Measurements from ENCODE around the gene CD1D.
"Not testable (repeated sequence)": the region's sequence is repeated elsewhere in the genome, so short reads cannot be mapped to it uniquely, and the experiment has no call there.

CD1D gene

GRCh38 chr1:158176399-158176798, 4.3 kb upstream of the CD1D start:
- DNase-seq: no peak

GRCh38 chr1:158176849-158177699, 3.6 kb upstream of the CD1D start:
- DNase-seq: not testable (repeated sequence)

- peak in 50 of 56 donors; percentile 11 to 83 (median 54) for DNase-seq
Observed at GRCh38 chr1:158177700-158178450, 2.8 kb upstream of the CD1D start.

- DNase-seq: no peak
Observed at GRCh38 chr1:158179301-158180041, 1.2 kb upstream of the CD1D start.

- DNase-seq: no peak
Observed at GRCh38 chr1:158181577-158181922, 855 bp downstream of the CD1D start.

GRCh38 chr1:158185770-158186169, 5.1 kb downstream of the CD1D start:
- no peak for DNase-seq

- DNase-seq: no peak
Observed at GRCh38 chr1:158186180-158186579, 5.5 kb downstream of the CD1D start.

GRCh38 chr1:158188611-158189010, 7.9 kb downstream of the CD1D start:
- no peak for DNase-seq

- DNase-seq: no peak
Observed at GRCh38 chr1:158189624-158190023, 8.9 kb downstream of the CD1D start.

- no peak for DNase-seq
Observed at GRCh38 chr1:158191299-158191698, 10.6 kb downstream of the CD1D start.

GRCh38 chr1:158196461-158196860, 15.8 kb downstream of the CD1D start:
- no peak for DNase-seq

GRCh38 chr1:158199849-158200248, 19.2 kb downstream of the CD1D start:
- DNase-seq: no peak

- no peak for DNase-seq
Observed at GRCh38 chr1:158200527-158200926, 19.8 kb downstream of the CD1D start.

- DNase-seq: peak in 7 of 56 donors; percentile 2 to 73 (median 15)
Observed at GRCh38 chr1:158203693-158204457, 23.2 kb downstream of the CD1D start.

- no peak for DNase-seq
Observed at GRCh38 chr1:158204458-158204827, 23.7 kb downstream of the CD1D start.

- no peak for DNase-seq
Observed at GRCh38 chr1:158208586-158209116, 28.0 kb downstream of the CD1D start.

- DNase-seq: no peak
Observed at GRCh38 chr1:158212320-158212719, 31.6 kb downstream of the CD1D start.

- DNase-seq: not testable (repeated sequence)
Observed at GRCh38 chr1:158223445-158223844, 42.8 kb downstream of the CD1D start.

GRCh38 chr1:158227904-158228623, 47.4 kb downstream of the CD1D start:
- no peak for DNase-seq

All from amygdala (tissue), 56 donors.